Stimulated activated CD4-positive, alpha-beta T cell treated with anti-CD3 and anti-CD28 coated beads, Interleukin-12 subunit alpha, Interleukin-12 subunit beta, amount 100 ng/mL, for 48 hours (primary cell): ENCODE results near the gene ABCG1.

ENCODE experiments used
- DNase-seq, 3 donors: peaks; one replicate each; pipeline ENCODE4 v3.0.0-alpha.2; 2020; ENCODE audit warnings: low read depth in 2 of 3, low spot score in 1 of 3

Gene ABCG1

GRCh38 chr21:42343963-42344510 is 125.1 kb downstream of the ABCG1 start:
- no peak for DNase-seq

- no peak for DNase-seq
These were observed 125.7 kb downstream of the ABCG1 start for GRCh38 chr21:42344631-42345030.

GRCh38 chr21:42346441-42346840 is 127.5 kb downstream of the ABCG1 start:
- DNase-seq, result no peak
